SU-DHL-6 (cell line): ENCODE results near the gene AGAP1.

Source experiments
- H2AFZ ChIP-seq: fragments of 200-600 bp; sonication (generic); 2 replicates; pipeline ENCODE4 v1.6.1; 2014; ENCODE audit warnings: low read depth, mild to moderate bottlenecking, moderate library complexity, mixed read lengths, antibody characterized with exemption, low read length; ENCODE audit not compliant: severe bottlenecking
- H3F3A ChIP-seq: fragments of 200-600 bp; shearing (Covaris generic); 2 replicates; pipeline ENCODE4 v1.6.0; 2016; ENCODE audit warnings: antibody characterized with exemption, mild to moderate bottlenecking; ENCODE audit not compliant: insufficient read depth
- H3K27ac ChIP-seq: fragments of 200-600 bp; sonication (generic); 2 replicates; pipeline ENCODE4 v1.5.1; 2016; ENCODE audit warnings: low read depth, mild to moderate bottlenecking, low read length, moderate library complexity, mixed read lengths
- H3K27me3 ChIP-seq: fragments of 200-600 bp; sonication (generic), shearing (Covaris generic); 2 replicates; pipeline ENCODE4 v1.6.0; 2014; ENCODE audit warnings: mild to moderate bottlenecking, low read length
- H3K36me3 ChIP-seq: fragments of 200-600 bp; sonication (generic); 2 replicates; pipeline ENCODE4 v1.6.1; 2014; ENCODE audit warnings: mild to moderate bottlenecking, low read length, mixed read lengths
- H3K4me2 ChIP-seq: fragments of 300-600, 200-600 bp; shearing (Covaris generic), sonication (generic); 2 replicates; pipeline ENCODE4 v1.6.0; 2014; ENCODE audit warnings: low read length, low read depth, mild to moderate bottlenecking; ENCODE audit not compliant: poor library complexity, severe bottlenecking
- H3K4me3 ChIP-seq: fragments of 200-600 bp; sonication (generic); 2 replicates; pipeline ENCODE4 v1.5.1; 2014; ENCODE audit warnings: antibody characterized with exemption, low read length, mild to moderate bottlenecking, mixed read lengths; ENCODE audit not compliant: insufficient read depth, poor library complexity, severe bottlenecking
- H3K79me2 ChIP-seq: fragments of 200-600 bp; sonication (generic); 2 replicates; pipeline ENCODE4 v1.6.1; 2014; ENCODE audit warnings: mild to moderate bottlenecking, low read length, moderate library complexity; ENCODE audit not compliant: insufficient read depth
- H3K9ac ChIP-seq: fragments of 200-600 bp; sonication (generic); 2 replicates; pipeline ENCODE4 v1.7.0; 2014; ENCODE audit warnings: mild to moderate bottlenecking, low read length
- H3K9me2 ChIP-seq: fragments of 200-600 bp; sonication (generic); replicated peaks from 2 replicates; pipeline ENCODE4 v1.6.1; 2014; ENCODE audit warnings: low read length; ENCODE audit not compliant: insufficient read depth
- H3K9me3 ChIP-seq: fragments of 200-600 bp; sonication (generic); 2 replicates; pipeline ENCODE4 v1.6.1; 2014; ENCODE audit warnings: low read length, mixed read lengths; ENCODE audit not compliant: insufficient read depth
- H4K20me1 ChIP-seq: fragments of 200-600 bp; sonication (generic); 2 replicates; pipeline ENCODE4 v1.6.1; 2014; ENCODE audit warnings: low read depth, mild to moderate bottlenecking, antibody characterized with exemption, low read length, moderate library complexity, mixed read lengths
- EZH2phosphoT487 ChIP-seq: fragments of 200-600 bp; sonication (generic), shearing (Covaris generic); conservative IDR thresholded peaks from 2 replicates; pipeline ENCODE4 v1.6.1; 2018; ENCODE audit warnings: mild to moderate bottlenecking, antibody characterized with exemption, low read length, moderate library complexity, mixed read lengths
- TF ChIP-seq, protein P1 (sequence below): fragments of 200-600 bp; sonication (generic); IDR thresholded peaks from one replicate; pipeline ENCODE4 v1.5.1; 2017; ENCODE audit warnings: antibody characterized with exemption, mild to moderate bottlenecking, low read length, moderate library complexity; ENCODE audit not compliant: insufficient read depth, poor library complexity, severe bottlenecking

AGAP1 gene

GRCh38 chr2:236177967-236178889, 684.4 kb downstream of the AGAP1 start:
- H3K9me3 ChIP-seq: no peaks in the 10 kb centered on the region
- no peak overlapping the region for H3K9ac ChIP-seq
- no peak overlapping the region for H3K27ac ChIP-seq
- no peaks in the 10 kb centered on the region for H3F3A ChIP-seq
- TF ChIP-seq EZH2phosphoT487: no peak
- TF ChIP-seq, protein P1, sequence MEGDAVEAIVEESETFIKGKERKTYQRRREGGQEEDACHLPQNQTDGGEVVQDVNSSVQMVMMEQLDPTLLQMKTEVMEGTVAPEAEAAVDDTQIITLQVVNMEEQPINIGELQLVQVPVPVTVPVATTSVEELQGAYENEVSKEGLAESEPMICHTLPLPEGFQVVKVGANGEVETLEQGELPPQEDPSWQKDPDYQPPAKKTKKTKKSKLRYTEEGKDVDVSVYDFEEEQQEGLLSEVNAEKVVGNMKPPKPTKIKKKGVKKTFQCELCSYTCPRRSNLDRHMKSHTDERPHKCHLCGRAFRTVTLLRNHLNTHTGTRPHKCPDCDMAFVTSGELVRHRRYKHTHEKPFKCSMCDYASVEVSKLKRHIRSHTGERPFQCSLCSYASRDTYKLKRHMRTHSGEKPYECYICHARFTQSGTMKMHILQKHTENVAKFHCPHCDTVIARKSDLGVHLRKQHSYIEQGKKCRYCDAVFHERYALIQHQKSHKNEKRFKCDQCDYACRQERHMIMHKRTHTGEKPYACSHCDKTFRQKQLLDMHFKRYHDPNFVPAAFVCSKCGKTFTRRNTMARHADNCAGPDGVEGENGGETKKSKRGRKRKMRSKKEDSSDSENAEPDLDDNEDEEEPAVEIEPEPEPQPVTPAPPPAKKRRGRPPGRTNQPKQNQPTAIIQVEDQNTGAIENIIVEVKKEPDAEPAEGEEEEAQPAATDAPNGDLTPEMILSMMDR: no peak
- H3K36me3 ChIP-seq: no peaks in the 10 kb centered on the region
- H4K20me1 ChIP-seq: no peaks in the 10 kb centered on the region
- H2AFZ ChIP-seq: no peak overlapping the region
- no peaks in the 10 kb centered on the region for H3K27me3 ChIP-seq
- H3K4me2 ChIP-seq: no peak overlapping the region
- no peaks in the 10 kb centered on the region for H3K79me2 ChIP-seq
- H3K9me2 ChIP-seq: no peaks in the 10 kb centered on the region
- no peak overlapping the region for H3K4me3 ChIP-seq

DNA sequence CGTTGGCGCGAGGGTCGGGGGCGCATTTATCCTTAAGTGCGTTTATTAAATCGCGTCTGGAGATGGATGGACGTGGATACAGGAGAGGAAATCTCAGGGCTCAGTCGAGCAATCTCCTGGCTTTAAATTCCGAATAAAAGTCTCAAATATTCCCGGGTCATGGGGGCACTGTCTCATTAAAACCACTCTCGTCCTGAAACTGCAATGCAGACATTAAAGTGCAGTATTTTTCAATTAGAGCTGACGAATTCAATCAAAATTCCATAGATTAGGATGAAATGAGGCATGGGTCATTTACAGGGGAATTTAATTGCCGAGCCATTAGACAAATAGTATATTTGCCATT, 685.0 kb downstream of the AGAP1 start:
- H3K4me3 ChIP-seq: no peak overlapping the region

GRCh38 chr2:236179236-236180075, 685.6 kb downstream of the AGAP1 start:
- Histone ChIP-seq H3F3A (no peaks in the 10 kb centered on the region), H3K27ac (no peak overlapping the region), H3K4me3 (no peak overlapping the region), H3K79me2 (no peaks in the 10 kb centered on the region), H3K9me3 (no peaks in the 10 kb centered on the region), H3K9ac (no peak overlapping the region), H2AFZ (no peak overlapping the region), H3K27me3 (no peaks in the 10 kb centered on the region), H3K4me2 (no peak overlapping the region), H3K36me3 (no peaks in the 10 kb centered on the region), H4K20me1 (no peaks in the 10 kb centered on the region), H3K9me2 (no peaks in the 10 kb centered on the region)
- no peak for TF ChIP-seq EZH2phosphoT487
- TF ChIP-seq, protein P1: no peak

More for the DNA sequence above, 685.0 kb downstream of the AGAP1 start:
- no peaks in the 10 kb centered on the region for H3K36me3 ChIP-seq
- H4K20me1 ChIP-seq: no peaks in the 10 kb centered on the region
- TF ChIP-seq, protein P1: no peak
- H3F3A ChIP-seq: no peaks in the 10 kb centered on the region
- H3K27me3 ChIP-seq: no peaks in the 10 kb centered on the region
- H3K79me2 ChIP-seq: no peaks in the 10 kb centered on the region
- H3K9me2 ChIP-seq: no peaks in the 10 kb centered on the region
- no peak overlapping the region for H3K27ac ChIP-seq
- no peak overlapping the region for H3K4me2 ChIP-seq
- H2AFZ ChIP-seq: no peak overlapping the region
- H3K9me3 ChIP-seq: no peaks in the 10 kb centered on the region
- no peak overlapping the region for H3K9ac ChIP-seq
